ENCODE results near the gene RANBP3L.

GRCh38 chr5:36215910-36216309 is 85.8 kb downstream of the RANBP3L start:
- no peak for TF ChIP-seq POLR2A (IDR thresholded peaks at IDR 0.05)
- no peak for TF ChIP-seq CTCF (IDR thresholded peaks at IDR 0.05)

All from uterus (tissue), 2 donors.